ENCODE measurements around the gene KMT2E.

DNA sequence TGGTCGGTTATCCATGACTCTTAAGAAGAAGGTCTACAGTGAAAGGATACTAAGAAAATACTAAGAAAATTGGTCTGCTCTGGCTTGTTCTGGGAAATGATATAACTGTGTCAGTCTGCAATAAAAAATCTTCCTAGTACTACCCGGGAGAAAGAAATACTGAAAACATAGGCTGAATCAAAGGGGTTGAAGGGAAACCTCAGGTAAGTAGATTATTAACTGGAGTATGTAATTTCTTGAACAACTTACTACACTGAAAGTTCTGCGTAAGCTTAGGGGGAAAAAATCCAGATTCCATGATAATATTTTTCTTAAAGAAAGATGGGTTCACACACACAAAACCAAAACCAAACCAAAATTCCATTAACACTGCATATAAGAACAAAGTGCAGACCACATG lies 143.3 kb downstream of the KMT2E start:
- TF ChIP-seq, protein P1, sequence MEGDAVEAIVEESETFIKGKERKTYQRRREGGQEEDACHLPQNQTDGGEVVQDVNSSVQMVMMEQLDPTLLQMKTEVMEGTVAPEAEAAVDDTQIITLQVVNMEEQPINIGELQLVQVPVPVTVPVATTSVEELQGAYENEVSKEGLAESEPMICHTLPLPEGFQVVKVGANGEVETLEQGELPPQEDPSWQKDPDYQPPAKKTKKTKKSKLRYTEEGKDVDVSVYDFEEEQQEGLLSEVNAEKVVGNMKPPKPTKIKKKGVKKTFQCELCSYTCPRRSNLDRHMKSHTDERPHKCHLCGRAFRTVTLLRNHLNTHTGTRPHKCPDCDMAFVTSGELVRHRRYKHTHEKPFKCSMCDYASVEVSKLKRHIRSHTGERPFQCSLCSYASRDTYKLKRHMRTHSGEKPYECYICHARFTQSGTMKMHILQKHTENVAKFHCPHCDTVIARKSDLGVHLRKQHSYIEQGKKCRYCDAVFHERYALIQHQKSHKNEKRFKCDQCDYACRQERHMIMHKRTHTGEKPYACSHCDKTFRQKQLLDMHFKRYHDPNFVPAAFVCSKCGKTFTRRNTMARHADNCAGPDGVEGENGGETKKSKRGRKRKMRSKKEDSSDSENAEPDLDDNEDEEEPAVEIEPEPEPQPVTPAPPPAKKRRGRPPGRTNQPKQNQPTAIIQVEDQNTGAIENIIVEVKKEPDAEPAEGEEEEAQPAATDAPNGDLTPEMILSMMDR (IDR thresholded peaks at IDR 0.05): no peak
- no peak for TF ChIP-seq POLR2A (IDR thresholded peaks at IDR 0.05)
